NCI-H524 (cell line): ENCODE data around the gene USP17L13.
"Not testable (repeated sequence)": the region's sequence is repeated elsewhere in the genome, so short reads cannot be mapped to it uniquely, and the experiment has no call there.

Source experiments
- DNase-seq, 2 experiments: peaks; one replicate each; lab custom pipeline; 2025; lab: John Stamatoyannopoulos, UW

USP17L13 gene, protein sequence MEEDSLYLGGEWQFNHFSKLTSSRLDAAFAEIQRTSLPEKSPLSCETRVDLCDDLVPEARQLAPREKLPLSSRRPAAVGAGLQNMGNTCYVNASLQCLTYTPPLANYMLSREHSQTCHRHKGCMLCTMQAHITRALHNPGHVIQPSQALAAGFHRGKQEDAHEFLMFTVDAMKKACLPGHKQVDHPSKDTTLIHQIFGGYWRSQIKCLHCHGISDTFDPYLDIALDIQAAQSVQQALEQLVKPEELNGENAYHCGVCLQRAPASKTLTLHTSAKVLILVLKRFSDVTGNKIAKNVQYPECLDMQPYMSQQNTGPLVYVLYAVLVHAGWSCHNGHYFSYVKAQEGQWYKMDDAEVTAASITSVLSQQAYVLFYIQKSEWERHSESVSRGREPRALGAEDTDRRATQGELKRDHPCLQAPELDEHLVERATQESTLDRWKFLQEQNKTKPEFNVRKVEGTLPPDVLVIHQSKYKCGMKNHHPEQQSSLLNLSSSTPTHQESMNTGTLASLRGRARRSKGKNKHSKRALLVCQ

DNA sequence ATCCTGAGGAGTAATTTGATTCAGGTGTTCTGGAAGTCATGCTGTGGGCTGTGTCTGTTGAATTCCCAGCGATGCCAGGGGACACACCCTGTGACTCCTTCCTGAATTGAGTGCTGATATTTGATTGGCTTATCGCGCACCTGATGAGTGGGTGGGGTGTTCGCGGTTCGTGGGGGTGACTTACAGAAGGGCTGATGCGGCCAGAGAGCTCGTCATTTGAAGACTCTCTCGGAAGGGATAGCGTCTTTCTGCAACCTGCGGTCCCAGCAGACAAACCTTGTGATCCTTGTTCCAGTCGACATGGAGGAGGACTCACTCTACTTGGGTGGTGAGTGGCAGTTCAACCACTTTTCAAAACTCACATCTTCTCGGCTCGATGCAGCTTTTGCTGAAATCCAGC, at the start of gene USP17L13:
TSS of gene USP17L13 (plus strand) at position 301 of the 400 bp plus-strand sequence. CDS start at position 301, 0 bp downstream.
- DNase-seq = not testable (repeated sequence)

DNA sequence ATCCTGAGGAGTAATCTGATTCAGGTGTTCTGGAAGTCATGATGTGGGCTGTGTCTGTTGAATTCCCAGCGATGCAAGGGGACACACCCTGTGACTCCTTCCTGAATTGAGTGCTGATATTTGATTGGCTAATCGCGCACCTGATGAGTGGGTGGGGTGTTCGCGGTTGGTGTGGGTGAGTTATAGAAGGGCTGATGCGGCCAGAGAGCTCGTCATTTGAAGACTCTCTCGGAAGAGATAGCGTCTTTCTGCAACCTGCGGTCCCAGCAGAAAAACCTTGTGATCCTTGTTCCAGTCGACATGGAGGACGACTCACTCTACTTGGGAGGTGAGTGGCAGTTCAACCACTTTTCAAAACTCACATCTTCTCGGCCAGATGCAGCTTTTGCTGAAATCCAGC, 14.3 kb upstream of the USP17L13 start, which contains the start of gene USP17L10:
TSS of gene USP17L10 (plus strand) at position 301 of the 400 bp plus-strand sequence. CDS start at position 301, 0 bp downstream.
- not testable (repeated sequence) for DNase-seq

GRCh38 chr4:9214701-9215100, 10.0 kb upstream of the USP17L13 start:
- DNase-seq = not testable (repeated sequence)

GRCh38 chr4:9215105-9215504, 9.6 kb upstream of the USP17L13 start, which contains the start of gene USP17L11:
Gene USP17L11, plus strand, starts transcription at chr4:9215405. Its CDS starts 0 bp downstream, at chr4:9215405.
- DNase-seq = not testable (repeated sequence)

- DNase-seq = not testable (repeated sequence)
Measured at GRCh38 chr4:9219852-9220251, 4.8 kb upstream of the USP17L13 start, which contains the start of gene USP17L12. Gene USP17L12, plus strand, starts transcription at chr4:9220152. Its CDS starts 0 bp downstream, at chr4:9220152.

GRCh38 chr4:9230249-9230648, 5.6 kb downstream of the USP17L13 start:
- not testable (repeated sequence) for DNase-seq

DNA sequence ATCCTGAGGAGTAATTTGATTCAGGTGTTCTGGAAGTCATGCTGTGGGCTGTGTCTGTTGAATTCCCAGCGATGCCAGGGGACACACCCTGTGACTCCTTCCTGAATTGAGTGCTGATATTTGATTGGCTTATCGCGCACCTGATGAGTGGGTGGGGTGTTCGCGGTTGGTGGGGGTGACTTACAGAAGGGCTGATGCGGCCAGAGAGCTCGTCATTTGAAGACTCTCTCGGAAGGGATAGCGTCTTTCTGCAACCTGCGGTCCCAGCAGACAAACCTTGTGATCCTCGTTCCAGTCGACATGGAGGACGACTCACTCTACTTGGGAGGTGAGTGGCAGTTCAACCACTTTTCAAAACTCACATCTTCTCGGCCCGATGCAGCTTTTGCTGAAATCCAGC, 9.4 kb downstream of the USP17L13 start, which contains the start of gene USP17L15:
TSS of gene USP17L15 (plus strand) at position 301 of the 400 bp plus-strand sequence. CDS start at position 301, 0 bp downstream.
- DNase-seq = not testable (repeated sequence)

- not testable (repeated sequence) for DNase-seq
Measured at GRCh38 chr4:9238461-9238860, 13.8 kb downstream of the USP17L13 start.

DNA sequence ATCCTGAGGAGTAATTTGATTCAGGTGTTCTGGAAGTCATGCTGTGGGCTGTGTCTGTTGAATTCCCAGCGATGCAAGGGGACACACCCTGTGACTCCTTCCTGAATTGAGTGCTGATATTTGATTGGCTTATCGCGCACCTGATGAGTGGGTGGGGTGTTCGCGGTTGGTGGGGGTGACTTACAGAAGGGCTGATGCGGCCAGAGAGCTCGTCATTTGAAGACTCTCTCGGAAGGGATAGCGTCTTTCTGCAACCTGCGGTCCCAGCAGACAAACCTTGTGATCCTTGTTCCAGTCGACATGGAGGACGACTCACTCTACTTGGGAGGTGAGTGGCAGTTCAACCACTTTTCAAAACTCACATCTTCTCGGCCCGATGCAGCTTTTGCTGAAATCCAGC, 18.9 kb downstream of the USP17L13 start, which contains the start of gene USP17L17:
TSS of gene USP17L17 (plus strand) at position 301 of the 400 bp plus-strand sequence. CDS start at position 301, 0 bp downstream.
- not testable (repeated sequence) for DNase-seq

- DNase-seq = not testable (repeated sequence)
Measured at GRCh38 chr4:9247953-9248680, 23.4 kb downstream of the USP17L13 start, which contains the start of gene USP17L18. Gene USP17L18, plus strand, starts transcription at chr4:9248630. Its CDS starts 0 bp downstream, at chr4:9248630.

- DNase-seq = not testable (repeated sequence)
Measured at GRCh38 chr4:9253078-9253477, 28.4 kb downstream of the USP17L13 start, which contains the start of gene USP17L19. Gene USP17L19, plus strand, starts transcription at chr4:9253378. Its CDS starts 0 bp downstream, at chr4:9253378.

GRCh38 chr4:9257824-9258223, 33.1 kb downstream of the USP17L13 start, which contains the start of gene USP17L20:
Gene USP17L20, plus strand, starts transcription at chr4:9258124. Its CDS starts 0 bp downstream, at chr4:9258124.
- DNase-seq = not testable (repeated sequence)

DNA sequence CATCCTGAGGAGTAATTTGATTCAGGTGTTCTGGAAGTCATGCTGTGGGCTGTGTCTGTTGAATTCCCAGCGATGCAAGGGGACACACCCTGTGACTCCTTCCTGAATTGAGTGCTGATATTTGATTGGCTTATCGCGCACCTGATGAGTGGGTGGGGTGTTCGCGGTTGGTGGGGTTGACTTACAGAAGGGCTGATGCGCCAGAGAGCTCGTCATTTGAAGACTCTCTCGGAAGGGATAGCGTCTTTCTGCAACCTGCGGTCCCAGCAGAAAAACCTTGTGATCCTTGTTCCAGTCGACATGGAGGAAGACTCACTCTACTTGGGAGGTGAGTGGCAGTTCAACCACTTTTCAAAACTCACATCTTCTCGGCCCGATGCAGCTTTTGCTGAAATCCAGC, 37.9 kb downstream of the USP17L13 start, which contains the start of gene USP17L21:
TSS of gene USP17L21 (plus strand) at position 301 of the 400 bp plus-strand sequence. CDS start at position 301, 0 bp downstream.
- DNase-seq = not testable (repeated sequence)

- not testable (repeated sequence) for DNase-seq
Measured at GRCh38 chr4:9267319-9267718, 42.6 kb downstream of the USP17L13 start, which contains the start of gene USP17L22. Gene USP17L22, plus strand, starts transcription at chr4:9267619. Its CDS starts 0 bp downstream, at chr4:9267619.

DNA sequence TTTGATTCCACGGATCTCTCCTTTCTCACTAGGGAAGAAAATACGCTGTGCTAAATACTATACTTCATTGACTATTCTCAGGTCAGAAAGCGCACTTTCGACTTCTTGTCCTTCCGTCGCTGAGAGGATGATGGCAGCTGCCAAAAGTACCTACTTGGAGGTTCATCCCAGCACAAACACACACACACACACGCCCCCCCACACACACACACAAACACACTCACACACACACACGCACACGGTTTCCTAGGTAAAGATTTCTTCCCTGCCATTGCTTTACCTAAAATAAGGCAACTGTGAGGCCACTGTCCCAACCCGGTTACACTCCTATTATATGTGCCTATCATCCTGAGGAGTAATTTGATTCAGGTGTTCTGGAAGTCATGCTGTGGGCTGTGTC, 47.0 kb downstream of the USP17L13 start:
- DNase-seq = not testable (repeated sequence)
